GM23338 (cell line): ENCODE measurements around the gene CHCHD6.

ENCODE experiments used
- CTCF ChIP-seq, 2 experiments: fragments of 200-600 bp in 1 of 2; sonication (generic) in 1 of 2; conservative IDR thresholded peaks; 2 replicates each; pipeline versions ENCODE4 v1.5.1 to v1.6.1; 2016 to 2017; ENCODE audit warnings: antibody characterized with exemption in 2 of 2, low read depth in 2 of 2, mild to moderate bottlenecking in 2 of 2, moderate library complexity in 1 of 2
- EZH2 ChIP-seq: fragments of 200-600 bp; sonication (generic); IDR thresholded peaks from one replicate; pipeline ENCODE4 v1.8.0; 2017; ENCODE audit warnings: antibody characterized with exemption, mild to moderate bottlenecking, low read depth; ENCODE audit not compliant: unreplicated experiment
- JUNB ChIP-seq: IDR thresholded peaks from one replicate; pipeline ENCODE4 v1.6.1; 2016; ENCODE audit warnings: antibody characterized with exemption; ENCODE audit not compliant: unreplicated experiment
- POLR2AphosphoS5 ChIP-seq: IDR thresholded peaks from 2 replicates; pipeline ENCODE4 v1.6.1; 2016; ENCODE audit warnings: antibody characterized with exemption, low read depth
- REST ChIP-seq: IDR thresholded peaks from one replicate; pipeline ENCODE4 v1.6.1; 2018; ENCODE audit warnings: antibody characterized with exemption; ENCODE audit not compliant: unreplicated experiment

- TF ChIP-seq POLR2AphosphoS5, result no peak
- TF ChIP-seq JUNB, result no peak
- no peak for TF ChIP-seq CTCF (conservative IDR thresholded peaks at IDR 0.05; ENCODE audit: low read depth in 2 of 2)
- TF ChIP-seq EZH2, result no peak
- no peak for TF ChIP-seq REST
Measured at GRCh38 chr3:126714276-126714900, 10.3 kb downstream of the CHCHD6 start.
